GM21528 (cell line): ENCODE data around the gene ANO2.

Experiments
- ATAC-seq: cut with Tn5 transposase; IDR thresholded peaks from one replicate; pipeline ENCODE4 v1.9.1; 2021; ENCODE audit warnings: mild to moderate bottlenecking, moderate library complexity; ENCODE audit not compliant: unreplicated experiment, low FRiP score

ANO2 gene

GRCh38 chr12:5945071-5946008 is at the start of gene ANO2:
ANO2 (minus strand) TSS chr12:5945259; CDS start chr12:5945217, 42 bp downstream.
- ATAC-seq, result no peak

- ATAC-seq, result no peak
Observed at GRCh38 chr12:5989621-5990020, 44.6 kb upstream of the ANO2 start.

- no peak for ATAC-seq
Observed at GRCh38 chr12:5988659-5989116, 43.6 kb upstream of the ANO2 start.

- no peak for ATAC-seq
Observed at GRCh38 chr12:5988088-5988487, 43.0 kb upstream of the ANO2 start.

- ATAC-seq, result no peak
Observed at GRCh38 chr12:5987573-5987972, 42.5 kb upstream of the ANO2 start.

GRCh38 chr12:5985471-5985870 is 40.4 kb upstream of the ANO2 start:
- no peak for ATAC-seq

GRCh38 chr12:5984873-5985272 is 39.8 kb upstream of the ANO2 start:
- no peak for ATAC-seq

- ATAC-seq, result no peak
Observed at GRCh38 chr12:5982106-5982505, 37.0 kb upstream of the ANO2 start.

- ATAC-seq, result no peak
Observed at GRCh38 chr12:5977556-5977955, 32.5 kb upstream of the ANO2 start.

GRCh38 chr12:5976711-5977110 is 31.7 kb upstream of the ANO2 start:
- ATAC-seq, result no peak

- ATAC-seq, result no peak
Observed at GRCh38 chr12:5976196-5976595, 31.1 kb upstream of the ANO2 start.

GRCh38 chr12:5973461-5974115 is 28.5 kb upstream of the ANO2 start:
- no peak for ATAC-seq

GRCh38 chr12:5972387-5972786 is 27.3 kb upstream of the ANO2 start:
- ATAC-seq, result no peak

GRCh38 chr12:5971194-5971850 is 26.3 kb upstream of the ANO2 start:
- no peak for ATAC-seq

GRCh38 chr12:5969974-5970690 is 25.1 kb upstream of the ANO2 start:
- no peak for ATAC-seq

- no peak for ATAC-seq
Observed at GRCh38 chr12:5969156-5969973, 24.3 kb upstream of the ANO2 start.

GRCh38 chr12:5967645-5968415 is 22.8 kb upstream of the ANO2 start:
- ATAC-seq, result no peak

GRCh38 chr12:5966486-5967095 is 21.5 kb upstream of the ANO2 start:
- ATAC-seq, result no peak
